ENCODE measurements around the gene PPM1E.

GRCh38 chr17:59001158-59001814 is 245.6 kb downstream of the PPM1E start:
- TF ChIP-seq POLR2AphosphoS5 (IDR thresholded peaks at IDR 0.05; ENCODE audit: low read depth, low read length) (no peak), REST (IDR thresholded peaks at IDR 0.05; ENCODE audit: insufficient read depth in 1 of 2, low read depth in 2 of 2, low read length in 2 of 2) (no peak)
